Esophagus squamous epithelium (tissue), 5 donors: ENCODE data around the gene STXBP6. TPM values are rescaled to one million over a fixed set of nuclear protein-coding genes. Genes with fewer than 3 reads are reported as not detected.

Experiments used
- DNase-seq: peaks from one replicate; lab custom pipeline; 2025; lab: John Stamatoyannopoulos, UW
- H3K27ac ChIP-seq, 4 donors: fragments of 200-600 bp; sonication (generic); one replicate each; pipeline ENCODE4 v1.5.1; 2016 to 2019; ENCODE audit warnings: mild to moderate bottlenecking in 1 of 4
- H3K27me3 ChIP-seq, 4 donors: fragments of 200-600 bp; sonication (generic); 1 replicate in 3 of 4; 2 replicates in 1 of 4; pipeline versions ENCODE4 v1.5.1 to v1.6.0; 2017 to 2021; ENCODE audit warnings: antibody characterized with exemption in 1 of 4
- H3K36me3 ChIP-seq, 3 donors: fragments of 200-600 bp; sonication (generic); one replicate each; pipeline ENCODE4 v1.5.1; 2016 to 2019
- H3K4me1 ChIP-seq, 3 donors: fragments of 200-600 bp; sonication (generic); one replicate each; pipeline ENCODE4 v1.5.1; 2017 to 2019
- H3K4me3 ChIP-seq, 4 donors: fragments of 200-600 bp; sonication (generic); 1 replicate in 3 of 4; 2 replicates in 1 of 4; pipeline ENCODE4 v1.5.1; 2016 to 2019; ENCODE audit warnings: mild to moderate bottlenecking in 2 of 4, moderate library complexity in 1 of 4
- H3K9me3 ChIP-seq, 3 donors: fragments of 200-600 bp; sonication (generic); one replicate each; pipeline ENCODE4 v1.5.1; 2016 to 2019
- POLR2A ChIP-seq, 4 donors: fragments of 450-650 bp; IDR thresholded peaks; one replicate each; pipeline ENCODE4 v1.6.1; 2017; ENCODE audit warnings: antibody characterized with exemption in 4 of 4, mild to moderate bottlenecking in 4 of 4, moderate library complexity in 3 of 4
- WGBS, 2 donors: methylation state at CpG; one replicate each; pipeline ENCODE4 v1.1.5; 2018; 5-methylcytosine and 5-hydroxymethylcytosine counted together
- intact Hi-C: fragments of 100-400 bp; cut with DNase I; formaldehyde crosslinking; loops from one replicate; pipeline ENCODE4 v1.15.0; 2022
- total RNA-seq, 4 donors: library from RNA; depleted of rRNA; stranded (reverse); fragments of >200 nt; gene quantifications; one replicate each; pipeline ENCODE4 v1.1.0, GENCODE V29; 2016
- TF ChIP-seq, protein P1 (sequence below), 6 experiments: fragments of 450-650 bp in 4 of 6; fragments of 200-600 bp in 2 of 6; sonication (generic) in 2 of 6; IDR thresholded peaks; one replicate each; pipeline ENCODE4 v1.5.1; 2016 to 2019; ENCODE audit warnings: antibody characterized with exemption in 6 of 6, mild to moderate bottlenecking in 4 of 6, moderate library complexity in 4 of 6
- donor health status: DM: yes; HTN: yes; CAD: no.

Gene STXBP6
- total RNA-seq, 4 donors from 2014 or later = 1.2 to 9.7 (median 2.8) TPM

DNA sequence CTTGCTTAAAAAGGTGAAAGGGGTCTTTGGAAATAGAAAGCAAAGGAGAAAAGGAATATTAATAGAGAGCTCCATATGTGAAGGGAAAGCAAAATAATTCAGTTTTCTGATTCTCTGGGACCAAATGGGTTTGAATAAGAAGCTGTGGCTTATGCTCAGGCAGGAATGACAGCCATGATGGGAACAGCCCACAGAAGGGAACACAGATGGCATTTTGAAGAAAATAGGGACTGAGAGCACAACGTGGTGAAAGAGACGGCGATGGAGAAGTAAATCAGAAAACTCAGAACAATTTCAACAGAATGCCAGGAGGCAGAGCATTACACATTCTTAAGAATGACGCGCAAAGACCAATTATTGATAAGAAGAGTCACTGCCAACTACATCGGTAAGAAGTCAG lies 102.8 kb downstream of the STXBP6 start:
- Histone ChIP-seq H3K27ac (no peak overlapping the region), H3K36me3 (no peaks in the 10 kb centered on the region), H3K9me3 (no peaks in the 10 kb centered on the region), H3K27me3 (peaks cover 0 to 26% (median 0%) of the 10 kb centered on the region in 4 donors), H3K4me1 (peaks cover 0 to 22% (median 0%) of the 10 kb centered on the region in 3 donors), H3K4me3 (no peak overlapping the region)
- intact Hi-C loops = no loop called here
- WGBS, 2 donors = 93 to 94% methylated on average over 6 of the region's 6 CpGs
- TF ChIP-seq, protein P1, sequence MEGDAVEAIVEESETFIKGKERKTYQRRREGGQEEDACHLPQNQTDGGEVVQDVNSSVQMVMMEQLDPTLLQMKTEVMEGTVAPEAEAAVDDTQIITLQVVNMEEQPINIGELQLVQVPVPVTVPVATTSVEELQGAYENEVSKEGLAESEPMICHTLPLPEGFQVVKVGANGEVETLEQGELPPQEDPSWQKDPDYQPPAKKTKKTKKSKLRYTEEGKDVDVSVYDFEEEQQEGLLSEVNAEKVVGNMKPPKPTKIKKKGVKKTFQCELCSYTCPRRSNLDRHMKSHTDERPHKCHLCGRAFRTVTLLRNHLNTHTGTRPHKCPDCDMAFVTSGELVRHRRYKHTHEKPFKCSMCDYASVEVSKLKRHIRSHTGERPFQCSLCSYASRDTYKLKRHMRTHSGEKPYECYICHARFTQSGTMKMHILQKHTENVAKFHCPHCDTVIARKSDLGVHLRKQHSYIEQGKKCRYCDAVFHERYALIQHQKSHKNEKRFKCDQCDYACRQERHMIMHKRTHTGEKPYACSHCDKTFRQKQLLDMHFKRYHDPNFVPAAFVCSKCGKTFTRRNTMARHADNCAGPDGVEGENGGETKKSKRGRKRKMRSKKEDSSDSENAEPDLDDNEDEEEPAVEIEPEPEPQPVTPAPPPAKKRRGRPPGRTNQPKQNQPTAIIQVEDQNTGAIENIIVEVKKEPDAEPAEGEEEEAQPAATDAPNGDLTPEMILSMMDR (IDR thresholded peaks at IDR 0.05) = no peak
- no peak for TF ChIP-seq POLR2A (IDR thresholded peaks at IDR 0.05)
- DNase-seq = no peak

DNA sequence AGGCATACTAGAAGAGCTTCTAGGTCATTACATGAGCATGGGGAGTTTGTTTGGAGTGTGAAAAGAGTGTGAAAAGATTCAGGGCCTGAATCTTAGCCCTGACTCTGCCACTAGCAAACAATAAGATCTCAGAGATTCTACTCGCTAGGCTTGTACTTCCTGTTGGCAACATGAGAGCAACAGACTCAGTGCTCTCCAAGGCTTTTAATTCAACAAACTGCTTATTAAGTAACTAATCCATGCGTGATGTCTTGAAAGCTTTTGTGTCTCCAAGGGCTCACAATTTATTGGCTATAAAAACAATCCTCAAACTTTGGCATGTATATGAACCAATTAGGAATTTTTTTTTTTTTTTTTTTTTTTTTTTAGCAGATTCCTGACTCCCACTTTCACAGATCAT lies 105.1 kb downstream of the STXBP6 start:
- H3K4me1 ChIP-seq = peaks cover 0 to 22% (median 0%) of the 10 kb centered on the region in 3 donors
- peak overlapping the region in 3 of 4 donors; percentile 12 to 36 (median 26) for H3K27ac ChIP-seq
- DNase-seq = no peak
- peaks cover 0 to 26% (median 0%) of the 10 kb centered on the region in 4 donors for H3K27me3 ChIP-seq
- no peak overlapping the region for H3K4me3 ChIP-seq
- 10 to 19% methylated on average over 2 of the region's 2 CpGs for WGBS, 2 donors
- H3K36me3 ChIP-seq = no peaks in the 10 kb centered on the region
- no peaks in the 10 kb centered on the region for H3K9me3 ChIP-seq
- TF ChIP-seq POLR2A (IDR thresholded peaks at IDR 0.05) = no peak
- TF ChIP-seq, protein P1 (IDR thresholded peaks at IDR 0.05) = no peak
- intact Hi-C loops = no loop called here

DNA sequence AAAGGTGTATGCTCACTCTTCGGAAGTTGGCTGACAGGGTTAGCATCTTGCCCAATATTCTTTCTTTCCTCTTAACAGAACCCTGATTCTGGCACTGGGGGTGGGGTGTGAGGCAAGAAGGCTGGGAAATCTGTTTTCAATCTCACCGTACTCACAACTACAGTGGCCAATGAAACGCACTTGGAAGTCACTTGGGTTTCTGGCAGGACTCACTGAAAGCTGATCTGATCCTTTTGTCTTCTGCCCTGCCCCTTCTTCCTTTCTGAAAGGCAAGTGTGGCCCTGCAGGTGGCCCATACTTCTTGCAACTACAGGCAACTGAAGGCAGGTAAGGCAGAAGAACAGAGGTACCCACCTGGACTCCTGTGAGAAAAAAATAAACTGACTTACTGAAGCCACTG lies 106.9 kb downstream of the STXBP6 start:
- Histone ChIP-seq H3K27me3 (peaks cover 0 to 20% (median 0%) of the 10 kb centered on the region in 4 donors), H3K27ac (peak overlapping the region in 1 of 4 donors; percentile 4), H3K4me3 (no peak overlapping the region), H3K9me3 (no peaks in the 10 kb centered on the region), H3K36me3 (no peaks in the 10 kb centered on the region), H3K4me1 (peaks cover 0 to 22% (median 0%) of the 10 kb centered on the region in 3 donors)
- WGBS, 2 donors = 26 to 41% methylated on average over 3 of the region's 3 CpGs
- intact Hi-C loops = no loop called here
- TF ChIP-seq POLR2A (IDR thresholded peaks at IDR 0.05) = no peak
- TF ChIP-seq, protein P1 (IDR thresholded peaks at IDR 0.05) = no peak
- no peak for DNase-seq

DNA sequence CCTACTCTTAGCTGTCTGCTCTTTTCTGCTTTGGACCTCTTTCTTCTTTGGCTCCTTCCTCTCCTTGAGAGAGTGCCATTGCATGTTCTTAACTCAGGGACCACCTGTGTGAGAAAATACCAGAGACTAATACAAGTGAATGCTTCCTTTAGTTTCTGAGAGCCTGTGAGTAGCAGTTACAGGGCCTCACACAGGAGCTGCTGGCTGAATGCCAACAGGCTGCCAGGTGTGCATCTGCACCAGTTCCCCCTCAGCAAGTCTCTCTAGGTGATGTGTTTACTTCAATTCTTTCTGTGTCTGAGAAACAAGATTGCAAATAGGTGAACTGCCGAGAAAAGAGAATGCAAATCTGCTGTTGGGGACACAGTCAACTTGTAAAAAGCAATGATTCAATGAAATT lies 108.2 kb downstream of the STXBP6 start:
- intact Hi-C loops = no loop called here
- WGBS, 2 donors = 100% methylated on average over 1 of the region's 1 CpG

DNA sequence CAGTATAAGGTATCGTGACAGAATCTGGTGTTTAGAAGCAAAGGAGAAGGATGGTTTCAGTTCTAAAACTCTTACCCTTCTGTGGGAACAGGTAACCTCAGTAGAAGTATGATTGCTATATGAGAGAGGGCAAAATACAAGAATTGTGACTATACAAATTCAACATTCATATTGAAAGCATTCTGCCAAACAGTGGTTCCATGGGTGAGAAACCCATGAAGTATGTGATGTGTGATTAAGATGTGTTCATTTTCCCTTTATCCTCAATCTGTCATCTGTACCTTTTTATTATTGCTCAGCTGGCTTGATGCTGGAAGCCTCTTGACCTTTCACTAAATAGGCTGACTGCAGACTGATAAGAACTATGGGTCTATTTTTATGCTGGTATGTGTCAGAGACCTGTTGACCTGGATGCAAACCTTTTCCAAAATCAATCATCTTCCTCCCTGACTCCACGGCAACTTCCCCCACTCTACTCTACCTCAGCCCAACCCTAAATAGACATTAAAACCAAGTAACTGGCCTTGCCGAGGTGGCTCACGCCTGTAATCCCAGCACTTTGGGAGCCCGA lies 109.6 kb downstream of the STXBP6 start:
- Histone ChIP-seq H3K4me1 (peaks cover 0 to 20% (median 0%) of the 10 kb centered on the region in 3 donors), H3K27me3 (no peaks in the 10 kb centered on the region), H3K36me3 (no peaks in the 10 kb centered on the region), H3K4me3 (no peak overlapping the region), H3K9me3 (no peaks in the 10 kb centered on the region), H3K27ac (no peak overlapping the region)
- 64 to 85% methylated on average over 2 of the region's 5 CpGs for WGBS, 2 donors
- DNase-seq = no peak
- TF ChIP-seq, protein P1 (IDR thresholded peaks at IDR 0.05) = no peak
- no peak for TF ChIP-seq POLR2A (IDR thresholded peaks at IDR 0.05)
- intact Hi-C loops = no loop called here

More for the DNA sequence above, 108.2 kb downstream of the STXBP6 start:
- H3K4me1 ChIP-seq = peaks cover 0 to 22% (median 0%) of the 10 kb centered on the region in 3 donors
- H3K36me3 ChIP-seq = no peaks in the 10 kb centered on the region
- peaks cover 0 to 11% (median 0%) of the 10 kb centered on the region in 4 donors for H3K27me3 ChIP-seq
- no peaks in the 10 kb centered on the region for H3K9me3 ChIP-seq
- no peak overlapping the region for H3K4me3 ChIP-seq
- H3K27ac ChIP-seq = no peak overlapping the region
- TF ChIP-seq, protein P1 (IDR thresholded peaks at IDR 0.05) = no peak
- TF ChIP-seq POLR2A (IDR thresholded peaks at IDR 0.05) = no peak
- DNase-seq = no peak
